Erythroblast (primary cell): Measurements from ENCODE around the gene ADAMTS9.

Experiments used
- GATA1 ChIP-seq: IDR thresholded peaks from 2 replicates; pipeline ENCODE4 v1.6.1; 2011; ENCODE audit warnings: low read depth, mild to moderate bottlenecking, control low read depth, low read length, moderate library complexity
- POLR2A ChIP-seq: IDR thresholded peaks from 2 replicates; pipeline ENCODE4 v1.6.1; 2011; ENCODE audit warnings: mild to moderate bottlenecking, low read length

DNA sequence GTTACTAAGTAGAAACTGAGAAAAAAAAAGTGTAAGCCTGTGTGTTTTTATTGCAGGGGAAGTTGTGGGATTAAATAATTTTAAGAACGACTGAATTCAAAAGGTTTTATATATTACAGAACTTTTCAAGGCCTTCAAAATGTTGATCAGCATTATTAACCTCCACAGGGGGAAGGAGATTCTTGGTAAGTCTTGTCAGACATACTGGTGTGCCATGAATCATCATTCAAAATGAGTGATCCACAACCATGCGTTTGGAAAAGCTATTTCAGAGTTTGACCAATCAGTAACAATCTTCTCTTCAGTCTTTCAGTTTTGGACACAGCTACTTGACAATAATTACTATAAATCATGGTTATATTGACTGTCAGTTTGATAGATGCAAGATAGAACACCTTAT, 70.2 kb downstream of the ADAMTS9 start:
- no peak for TF ChIP-seq POLR2A
- no peak for TF ChIP-seq GATA1
